ENCODE measurements around the gene LTBP3. TPM values are rescaled to one million over a fixed set of nuclear protein-coding genes. Genes with fewer than 3 reads are reported as not detected.

LTBP3 gene
- total and polyA plus RNA-seq, 9 of the 15 experiments (the other 6 are each of a cell fraction or from before 2014, with no cell fraction given): 0.06 to 20.5 (median 4.8) TPM

DNA sequence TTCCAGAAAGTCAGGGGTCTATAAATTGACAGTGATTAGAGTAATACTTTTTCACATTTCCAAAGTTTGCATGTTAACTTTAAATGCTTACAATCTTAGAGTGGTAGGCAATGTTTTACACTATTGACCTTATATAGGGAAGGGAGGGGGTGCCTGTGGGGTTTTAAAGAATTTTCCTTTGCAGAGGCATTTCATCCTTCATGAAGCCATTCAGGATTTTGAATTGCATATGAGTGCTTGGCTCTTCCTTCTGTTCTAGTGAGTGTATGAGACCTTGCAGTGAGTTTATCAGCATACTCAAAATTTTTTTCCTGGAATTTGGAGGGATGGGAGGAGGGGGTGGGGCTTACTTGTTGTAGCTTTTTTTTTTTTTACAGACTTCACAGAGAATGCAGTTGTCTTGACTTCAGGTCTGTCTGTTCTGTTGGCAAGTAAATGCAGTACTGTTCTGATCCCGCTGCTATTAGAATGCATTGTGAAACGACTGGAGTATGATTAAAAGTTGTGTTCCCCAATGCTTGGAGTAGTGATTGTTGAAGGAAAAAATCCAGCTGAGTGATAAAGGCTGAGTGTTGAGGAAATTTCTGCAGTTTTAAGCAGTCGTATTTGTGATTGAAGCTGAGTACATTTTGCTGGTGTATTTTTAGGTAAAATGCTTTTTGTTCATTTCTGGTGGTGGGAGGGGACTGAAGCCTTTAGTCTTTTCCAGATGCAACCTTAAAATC is 54.0 kb downstream of the LTBP3 start (continued):
- TF ChIP-seq, protein P1, sequence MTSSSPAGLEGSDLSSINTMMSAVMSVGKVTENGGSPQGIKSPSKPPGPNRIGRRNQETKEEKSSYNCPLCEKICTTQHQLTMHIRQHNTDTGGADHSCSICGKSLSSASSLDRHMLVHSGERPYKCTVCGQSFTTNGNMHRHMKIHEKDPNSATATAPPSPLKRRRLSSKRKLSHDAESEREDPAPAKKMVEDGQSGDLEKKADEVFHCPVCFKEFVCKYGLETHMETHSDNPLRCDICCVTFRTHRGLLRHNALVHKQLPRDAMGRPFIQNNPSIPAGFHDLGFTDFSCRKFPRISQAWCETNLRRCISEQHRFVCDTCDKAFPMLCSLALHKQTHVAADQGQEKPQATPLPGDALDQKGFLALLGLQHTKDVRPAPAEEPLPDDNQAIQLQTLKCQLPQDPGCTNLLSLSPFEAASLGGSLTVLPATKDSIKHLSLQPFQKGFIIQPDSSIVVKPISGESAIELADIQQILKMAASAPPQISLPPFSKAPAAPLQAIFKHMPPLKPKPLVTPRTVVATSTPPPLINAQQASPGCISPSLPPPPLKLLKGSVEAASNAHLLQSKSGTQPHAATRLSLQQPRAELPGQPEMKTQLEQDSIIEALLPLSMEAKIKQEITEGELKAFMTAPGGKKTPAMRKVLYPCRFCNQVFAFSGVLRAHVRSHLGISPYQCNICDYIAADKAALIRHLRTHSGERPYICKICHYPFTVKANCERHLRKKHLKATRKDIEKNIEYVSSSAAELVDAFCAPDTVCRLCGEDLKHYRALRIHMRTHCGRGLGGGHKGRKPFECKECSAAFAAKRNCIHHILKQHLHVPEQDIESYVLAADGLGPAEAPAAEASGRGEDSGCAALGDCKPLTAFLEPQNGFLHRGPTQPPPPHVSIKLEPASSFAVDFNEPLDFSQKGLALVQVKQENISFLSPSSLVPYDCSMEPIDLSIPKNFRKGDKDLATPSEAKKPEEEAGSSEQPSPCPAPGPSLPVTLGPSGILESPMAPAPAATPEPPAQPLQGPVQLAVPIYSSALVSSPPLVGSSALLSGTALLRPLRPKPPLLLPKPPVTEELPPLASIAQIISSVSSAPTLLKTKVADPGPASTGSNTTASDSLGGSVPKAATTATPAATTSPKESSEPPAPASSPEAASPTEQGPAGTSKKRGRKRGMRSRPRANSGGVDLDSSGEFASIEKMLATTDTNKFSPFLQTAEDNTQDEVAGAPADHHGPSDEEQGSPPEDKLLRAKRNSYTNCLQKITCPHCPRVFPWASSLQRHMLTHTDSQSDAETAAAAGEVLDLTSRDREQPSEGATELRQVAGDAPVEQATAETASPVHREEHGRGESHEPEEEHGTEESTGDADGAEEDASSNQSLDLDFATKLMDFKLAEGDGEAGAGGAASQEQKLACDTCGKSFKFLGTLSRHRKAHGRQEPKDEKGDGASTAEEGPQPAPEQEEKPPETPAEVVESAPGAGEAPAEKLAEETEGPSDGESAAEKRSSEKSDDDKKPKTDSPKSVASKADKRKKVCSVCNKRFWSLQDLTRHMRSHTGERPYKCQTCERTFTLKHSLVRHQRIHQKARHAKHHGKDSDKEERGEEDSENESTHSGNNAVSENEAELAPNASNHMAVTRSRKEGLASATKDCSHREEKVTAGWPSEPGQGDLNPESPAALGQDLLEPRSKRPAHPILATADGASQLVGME (CRISPR knock-in tag; IDR thresholded peaks at IDR 0.05): no peak
- no peak for TF ChIP-seq FOSL1 (tag; conservative IDR thresholded peaks at IDR 0.05)
- TF ChIP-seq EP300 (IDR thresholded peaks at IDR 0.05; ENCODE audit: low read length): no peak
- TF ChIP-seq NELFE (IDR thresholded peaks at IDR 0.05; ENCODE audit: insufficient read depth, insufficient read length): no peak
- no peak for TF ChIP-seq MCM3 (IDR thresholded peaks at IDR 0.05)
- TF ChIP-seq ZNF165 (CRISPR knock-in tag; IDR thresholded peaks at IDR 0.05; ENCODE audit: borderline replicate concordance): no peak
- no peak for TF ChIP-seq FOXM1 (IDR thresholded peaks at IDR 0.05; ENCODE audit: low read depth)
- no peak; the same call in 1 of the 2 replicates for TF ChIP-seq FOXM1 (CRISPR knock-in tag; IDR thresholded peaks at IDR 0.05; ENCODE audit: low read depth)
- TF ChIP-seq, protein P2, sequence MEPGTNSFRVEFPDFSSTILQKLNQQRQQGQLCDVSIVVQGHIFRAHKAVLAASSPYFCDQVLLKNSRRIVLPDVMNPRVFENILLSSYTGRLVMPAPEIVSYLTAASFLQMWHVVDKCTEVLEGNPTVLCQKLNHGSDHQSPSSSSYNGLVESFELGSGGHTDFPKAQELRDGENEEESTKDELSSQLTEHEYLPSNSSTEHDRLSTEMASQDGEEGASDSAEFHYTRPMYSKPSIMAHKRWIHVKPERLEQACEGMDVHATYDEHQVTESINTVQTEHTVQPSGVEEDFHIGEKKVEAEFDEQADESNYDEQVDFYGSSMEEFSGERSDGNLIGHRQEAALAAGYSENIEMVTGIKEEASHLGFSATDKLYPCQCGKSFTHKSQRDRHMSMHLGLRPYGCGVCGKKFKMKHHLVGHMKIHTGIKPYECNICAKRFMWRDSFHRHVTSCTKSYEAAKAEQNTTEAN (CRISPR knock-in tag; IDR thresholded peaks at IDR 0.05): no peak
- TF ChIP-seq NR2C1 (IDR thresholded peaks at IDR 0.05): no peak
- TF ChIP-seq NR2C1 (tag; IDR thresholded peaks at IDR 0.05): no peak
- no peak for TF ChIP-seq PRMT5 (CRISPR knock-in tag; IDR thresholded peaks at IDR 0.05)
- peak; percentile 95 for TF ChIP-seq POLR2B (IDR thresholded peaks at IDR 0.05; ENCODE audit: low read depth, partially characterized antibody)
- TF ChIP-seq, protein P3, sequence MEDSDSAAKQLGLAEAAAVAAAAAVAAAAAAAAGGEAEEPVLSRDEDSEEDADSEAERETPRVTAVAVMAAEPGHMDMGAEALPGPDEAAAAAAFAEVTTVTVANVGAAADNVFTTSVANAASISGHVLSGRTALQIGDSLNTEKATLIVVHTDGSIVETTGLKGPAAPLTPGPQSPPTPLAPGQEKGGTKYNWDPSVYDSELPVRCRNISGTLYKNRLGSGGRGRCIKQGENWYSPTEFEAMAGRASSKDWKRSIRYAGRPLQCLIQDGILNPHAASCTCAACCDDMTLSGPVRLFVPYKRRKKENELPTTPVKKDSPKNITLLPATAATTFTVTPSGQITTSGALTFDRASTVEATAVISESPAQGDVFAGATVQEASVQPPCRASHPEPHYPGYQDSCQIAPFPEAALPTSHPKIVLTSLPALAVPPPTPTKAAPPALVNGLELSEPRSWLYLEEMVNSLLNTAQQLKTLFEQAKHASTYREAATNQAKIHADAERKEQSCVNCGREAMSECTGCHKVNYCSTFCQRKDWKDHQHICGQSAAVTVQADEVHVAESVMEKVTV (CRISPR knock-in tag; IDR thresholded peaks at IDR 0.05): no peak; the same call in none of the 2 replicates
- TF ChIP-seq ZNF253 (CRISPR knock-in tag; conservative IDR thresholded peaks at IDR 0.05): peak; percentile 90
- no peak for TF ChIP-seq BRF1 (IDR thresholded peaks at IDR 0.05; ENCODE audit: borderline replicate concordance, extremely low read depth, insufficient read length)
- peak in 1 of 2 experiments; percentile 49; a peak in 2 of 4 replicates for TF ChIP-seq NONO (IDR thresholded peaks at IDR 0.05; ENCODE audit: low read depth in 2 of 2, low read length in 1 of 2)
- TF ChIP-seq, protein P4, sequence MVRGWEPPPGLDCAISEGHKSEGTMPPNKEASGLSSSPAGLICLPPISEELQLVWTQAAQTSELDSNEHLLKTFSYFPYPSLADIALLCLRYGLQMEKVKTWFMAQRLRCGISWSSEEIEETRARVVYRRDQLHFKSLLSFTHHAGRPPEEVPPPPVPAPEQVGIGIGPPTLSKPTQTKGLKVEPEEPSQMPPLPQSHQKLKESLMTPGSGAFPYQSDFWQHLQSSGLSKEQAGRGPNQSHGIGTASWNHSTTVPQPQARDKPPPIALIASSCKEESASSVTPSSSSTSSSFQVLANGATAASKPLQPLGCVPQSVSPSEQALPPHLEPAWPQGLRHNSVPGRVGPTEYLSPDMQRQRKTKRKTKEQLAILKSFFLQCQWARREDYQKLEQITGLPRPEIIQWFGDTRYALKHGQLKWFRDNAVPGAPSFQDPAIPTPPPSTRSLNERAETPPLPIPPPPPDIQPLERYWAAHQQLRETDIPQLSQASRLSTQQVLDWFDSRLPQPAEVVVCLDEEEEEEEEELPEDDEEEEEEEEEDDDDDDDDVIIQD (CRISPR knock-in tag; IDR thresholded peaks at IDR 0.05): no peak
